ENCODE measurements around the gene FHL3.
A peak's percentile ranks its signal among the peaks of the same experiment; 100 is the strongest.

Gene FHL3

GRCh38 chr1:37947364-37947763 lies 58.0 kb downstream of the FHL3 start:
- no peaks in the 10 kb centered on the region for H3K9me2 ChIP-seq (replicated peaks; ENCODE audit: insufficient read depth, low read length)
- peak overlapping the region; percentile 63 for H3K4me2 ChIP-seq (ENCODE audit: low read depth, low read length, poor library complexity, severe bottlenecking)
- H4K20me1 ChIP-seq (ENCODE audit: low read depth, low read length), result no peaks in the 10 kb centered on the region
- peak overlapping the region; percentile 65 for H3K4me3 ChIP-seq (ENCODE audit: insufficient read depth, low read length, poor library complexity, severe bottlenecking)
- no peaks in the 10 kb centered on the region for H3F3A ChIP-seq (ENCODE audit: insufficient read depth)
- H3K9me3 ChIP-seq (ENCODE audit: insufficient read depth, low read length), result no peaks in the 10 kb centered on the region
- no peak for TF ChIP-seq CTCF (IDR thresholded peaks at IDR 0.05; ENCODE audit: insufficient read depth, low read length, poor library complexity, severe bottlenecking)
- no peak for TF ChIP-seq EZH2phosphoT487 (conservative IDR thresholded peaks at IDR 0.05; ENCODE audit: low read length)
- H3K27ac ChIP-seq (ENCODE audit: low read depth, low read length), result peak overlapping the region; percentile 37; the same call in 1 of the 2 replicates
- no peaks in the 10 kb centered on the region for H3K36me3 ChIP-seq (ENCODE audit: low read length)
- no peaks in the 10 kb centered on the region for H3K79me2 ChIP-seq (ENCODE audit: insufficient read depth, low read length)
- H3K9ac ChIP-seq (ENCODE audit: low read length), result peak overlapping the region; percentile 70
- H3K27me3 ChIP-seq (ENCODE audit: low read length), result no peaks in the 10 kb centered on the region
- peak overlapping the region; percentile 78 for H2AFZ ChIP-seq (ENCODE audit: low read depth, low read length, severe bottlenecking)
